SK-N-MC (cell line): ENCODE measurements around the gene DEFB116.

Experiments used
- DNase-seq: peaks from one replicate; pipeline ENCODE4 v3.0.0-alpha.2; 2011; ENCODE audit warnings: low read depth, low spot score
- H3K27ac ChIP-seq: fragments of 200-600 bp; sonication (generic); 2 replicates; pipeline ENCODE4 v1.5.1; 2016; ENCODE audit warnings: mixed run types
- H3K36me3 ChIP-seq: fragments of 200-600 bp; sonication (generic); 2 replicates; pipeline ENCODE4 v1.6.1; 2017; ENCODE audit warnings: antibody characterized with exemption, low read length, mixed read lengths; ENCODE audit not compliant: insufficient read depth
- H3K4me3 ChIP-seq: fragments of 200-600 bp; sonication (generic); 2 replicates; pipeline ENCODE4 v1.5.1; 2016
- H3K9ac ChIP-seq: fragments of 200-600 bp; sonication (generic); 2 replicates; pipeline ENCODE4 v1.8.0; 2017; ENCODE audit warnings: mixed run types, mixed read lengths; ENCODE audit not compliant: insufficient read length
- H3K9me3 ChIP-seq: fragments of 200-600 bp; sonication (generic); 2 replicates; pipeline ENCODE4 v1.6.1; 2017; ENCODE audit warnings: low read depth, mild to moderate bottlenecking, antibody characterized with exemption, low read length, moderate library complexity, mixed read lengths
- EZH2 ChIP-seq: fragments of 200-600 bp; sonication (generic); IDR thresholded peaks from one replicate; pipeline ENCODE4 v1.6.1; 2017; ENCODE audit warnings: antibody characterized with exemption
- FOXP2 ChIP-seq: optimal IDR thresholded peaks from 2 replicates; pipeline ENCODE3; 2011; ENCODE audit warnings: mild to moderate bottlenecking, moderate library complexity; ENCODE audit not compliant: insufficient read depth; ENCODE audit errors: extremely low read length, control extremely low read depth
- POLR2AphosphoS5 ChIP-seq: IDR thresholded peaks from 2 replicates; pipeline ENCODE4 v1.6.1; 2012; ENCODE audit warnings: mild to moderate bottlenecking, low read depth, low read length, borderline replicate concordance

DEFB116 gene

GRCh38 chr20:31257364-31257763 lies 51.0 kb downstream of the DEFB116 start, which contains the start of gene DEFB115:
Gene DEFB115, plus strand, starts transcription at chr20:31257664. Its CDS starts 0 bp downstream, at chr20:31257664.
- no peaks in the 10 kb centered on the region for H3K36me3 ChIP-seq
- no peaks in the 10 kb centered on the region for H3K9me3 ChIP-seq
- no peak for DNase-seq
- no peak within 1 kb of the TSS for H3K4me3 ChIP-seq
- no peak within 1 kb of the TSS for H3K9ac ChIP-seq
- TF ChIP-seq EZH2 (no peak), FOXP2 (no peak), POLR2AphosphoS5 (no peak)
- no peak within 1 kb of the TSS for H3K27ac ChIP-seq

- no peaks in the 10 kb centered on the region for H3K36me3 ChIP-seq
Measured at GRCh38 chr20:31256959-31257358, 51.4 kb downstream of the DEFB116 start.

More at GRCh38 chr20:31256959-31257358, 51.4 kb downstream of the DEFB116 start:
- Histone ChIP-seq H3K9me3 (no peaks in the 10 kb centered on the region), H3K9ac (no peak overlapping the region), H3K4me3 (no peak overlapping the region), H3K27ac (no peak overlapping the region)
- DNase-seq: no peak
- TF ChIP-seq FOXP2: no peak
- TF ChIP-seq POLR2AphosphoS5: no peak
- TF ChIP-seq EZH2: no peak
